Testis (tissue), 2 donors: ENCODE measurements around the gene GPC2.

Experiments used
- POLR2A ChIP-seq: fragments of 450-650 bp; IDR thresholded peaks from one replicate; pipeline ENCODE4 v1.6.1; 2017; ENCODE audit warnings: antibody characterized with exemption, mild to moderate bottlenecking, moderate library complexity
- TF ChIP-seq, protein P1 (sequence below), 3 experiments: fragments of 450-650 bp in 2 of 3; fragments of 200-600 bp in 1 of 3; sonication (generic) in 1 of 3; IDR thresholded peaks; one replicate each; pipeline ENCODE4 v1.5.1; 2016 to 2019; ENCODE audit warnings: antibody characterized with exemption in 3 of 3, mild to moderate bottlenecking in 2 of 3, moderate library complexity in 1 of 3

DNA sequence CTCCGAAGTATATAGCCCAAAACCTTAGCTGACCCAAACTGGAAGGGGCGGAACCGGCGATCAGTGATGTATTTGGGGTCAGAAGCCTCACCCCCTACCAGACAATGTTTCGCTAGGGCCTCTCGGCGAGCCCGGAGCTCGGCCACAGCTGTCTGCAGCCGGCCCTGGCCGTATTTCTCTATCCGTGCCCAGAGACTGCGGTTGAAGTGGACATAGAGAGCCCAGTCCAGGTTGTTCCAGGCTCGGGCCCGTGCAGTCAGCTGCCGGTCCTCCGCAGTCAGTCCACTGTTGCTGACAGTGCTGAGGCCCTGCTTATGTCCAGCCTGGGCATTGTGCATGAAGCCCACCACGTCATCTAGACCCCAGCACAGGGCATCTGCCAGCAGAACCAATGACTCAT, 17.1 kb downstream of the GPC2 start:
- TF ChIP-seq, protein P1, sequence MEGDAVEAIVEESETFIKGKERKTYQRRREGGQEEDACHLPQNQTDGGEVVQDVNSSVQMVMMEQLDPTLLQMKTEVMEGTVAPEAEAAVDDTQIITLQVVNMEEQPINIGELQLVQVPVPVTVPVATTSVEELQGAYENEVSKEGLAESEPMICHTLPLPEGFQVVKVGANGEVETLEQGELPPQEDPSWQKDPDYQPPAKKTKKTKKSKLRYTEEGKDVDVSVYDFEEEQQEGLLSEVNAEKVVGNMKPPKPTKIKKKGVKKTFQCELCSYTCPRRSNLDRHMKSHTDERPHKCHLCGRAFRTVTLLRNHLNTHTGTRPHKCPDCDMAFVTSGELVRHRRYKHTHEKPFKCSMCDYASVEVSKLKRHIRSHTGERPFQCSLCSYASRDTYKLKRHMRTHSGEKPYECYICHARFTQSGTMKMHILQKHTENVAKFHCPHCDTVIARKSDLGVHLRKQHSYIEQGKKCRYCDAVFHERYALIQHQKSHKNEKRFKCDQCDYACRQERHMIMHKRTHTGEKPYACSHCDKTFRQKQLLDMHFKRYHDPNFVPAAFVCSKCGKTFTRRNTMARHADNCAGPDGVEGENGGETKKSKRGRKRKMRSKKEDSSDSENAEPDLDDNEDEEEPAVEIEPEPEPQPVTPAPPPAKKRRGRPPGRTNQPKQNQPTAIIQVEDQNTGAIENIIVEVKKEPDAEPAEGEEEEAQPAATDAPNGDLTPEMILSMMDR (IDR thresholded peaks at IDR 0.05): no peak
- TF ChIP-seq POLR2A: no peak
